Upper lobe of left lung (tissue), 4 donors: ENCODE data around the gene TXNDC9.

Source experiments
- EP300 ChIP-seq, 4 donors: sonication (generic); formaldehyde crosslinking; IDR thresholded peaks; one replicate each; pipeline ENCODE4 v1.5.1; 2017; ENCODE audit warnings: antibody characterized with exemption in 4 of 4, control low read depth in 2 of 4
- POLR2A ChIP-seq, 4 donors: fragments of 450-650 bp; IDR thresholded peaks; one replicate each; pipeline ENCODE4 v1.5.1; 2016 to 2017; ENCODE audit warnings: antibody characterized with exemption in 4 of 4, mild to moderate bottlenecking in 2 of 4
- POLR2AphosphoS5 ChIP-seq, 2 donors: sonication (generic); formaldehyde crosslinking; IDR thresholded peaks; one replicate each; pipeline ENCODE4 v1.5.1; 2017; ENCODE audit warnings: antibody characterized with exemption in 2 of 2
- TF ChIP-seq, protein P1 (sequence below), 6 experiments: fragments of 450-650 bp in 4 of 6; fragments of 200-600 bp in 2 of 6; sonication (generic) in 2 of 6; IDR thresholded peaks; one replicate each; pipeline ENCODE4 v1.5.1; 2016 to 2019; ENCODE audit warnings: antibody characterized with exemption in 6 of 6

DNA sequence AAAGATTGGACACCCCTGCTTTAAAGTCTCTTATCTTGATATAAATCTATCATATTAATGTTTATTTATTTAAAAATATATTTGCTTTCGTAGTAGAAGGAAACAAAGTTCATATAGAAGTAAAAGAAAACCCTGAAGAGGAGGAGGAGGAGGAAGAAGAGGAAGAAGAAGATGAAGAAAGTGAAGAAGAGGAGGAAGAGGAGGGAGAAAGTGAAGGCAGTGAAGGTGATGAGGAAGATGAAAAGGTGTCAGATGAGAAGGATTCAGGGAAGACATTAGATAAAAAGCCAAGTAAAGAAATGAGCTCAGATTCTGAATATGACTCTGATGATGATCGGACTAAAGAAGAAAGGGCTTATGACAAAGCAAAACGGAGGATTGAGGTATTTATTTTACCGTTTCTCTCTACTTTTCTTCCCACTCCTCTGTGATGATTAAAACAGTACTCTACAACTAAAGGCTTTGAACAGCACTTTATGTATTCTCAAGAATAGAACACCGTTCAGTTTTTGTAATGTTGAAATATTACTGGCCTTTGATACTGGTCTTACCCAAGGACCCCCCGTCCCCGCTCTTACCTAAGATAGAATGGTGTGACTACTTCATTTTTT is 40.2 kb upstream of the TXNDC9 start:
- TF ChIP-seq, protein P1, sequence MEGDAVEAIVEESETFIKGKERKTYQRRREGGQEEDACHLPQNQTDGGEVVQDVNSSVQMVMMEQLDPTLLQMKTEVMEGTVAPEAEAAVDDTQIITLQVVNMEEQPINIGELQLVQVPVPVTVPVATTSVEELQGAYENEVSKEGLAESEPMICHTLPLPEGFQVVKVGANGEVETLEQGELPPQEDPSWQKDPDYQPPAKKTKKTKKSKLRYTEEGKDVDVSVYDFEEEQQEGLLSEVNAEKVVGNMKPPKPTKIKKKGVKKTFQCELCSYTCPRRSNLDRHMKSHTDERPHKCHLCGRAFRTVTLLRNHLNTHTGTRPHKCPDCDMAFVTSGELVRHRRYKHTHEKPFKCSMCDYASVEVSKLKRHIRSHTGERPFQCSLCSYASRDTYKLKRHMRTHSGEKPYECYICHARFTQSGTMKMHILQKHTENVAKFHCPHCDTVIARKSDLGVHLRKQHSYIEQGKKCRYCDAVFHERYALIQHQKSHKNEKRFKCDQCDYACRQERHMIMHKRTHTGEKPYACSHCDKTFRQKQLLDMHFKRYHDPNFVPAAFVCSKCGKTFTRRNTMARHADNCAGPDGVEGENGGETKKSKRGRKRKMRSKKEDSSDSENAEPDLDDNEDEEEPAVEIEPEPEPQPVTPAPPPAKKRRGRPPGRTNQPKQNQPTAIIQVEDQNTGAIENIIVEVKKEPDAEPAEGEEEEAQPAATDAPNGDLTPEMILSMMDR (IDR thresholded peaks at IDR 0.05), result no peak
- no peak for TF ChIP-seq POLR2A (IDR thresholded peaks at IDR 0.05)
- no peak for TF ChIP-seq POLR2AphosphoS5 (IDR thresholded peaks at IDR 0.05)
- TF ChIP-seq EP300 (IDR thresholded peaks at IDR 0.05), result no peak
